IPS-NIHi7 (cell line): ENCODE results near the gene UFSP1.
"Not testable (repeated sequence)": the region's sequence is repeated elsewhere in the genome, so short reads cannot be mapped to it uniquely, and the experiment has no call there.

Source experiments
- DNase-seq: peaks from one replicate; pipeline ENCODE4 v3.0.0; 2012; ENCODE audit warnings: mixed read lengths; ENCODE audit errors: extremely low spot score

UFSP1 gene

DNA sequence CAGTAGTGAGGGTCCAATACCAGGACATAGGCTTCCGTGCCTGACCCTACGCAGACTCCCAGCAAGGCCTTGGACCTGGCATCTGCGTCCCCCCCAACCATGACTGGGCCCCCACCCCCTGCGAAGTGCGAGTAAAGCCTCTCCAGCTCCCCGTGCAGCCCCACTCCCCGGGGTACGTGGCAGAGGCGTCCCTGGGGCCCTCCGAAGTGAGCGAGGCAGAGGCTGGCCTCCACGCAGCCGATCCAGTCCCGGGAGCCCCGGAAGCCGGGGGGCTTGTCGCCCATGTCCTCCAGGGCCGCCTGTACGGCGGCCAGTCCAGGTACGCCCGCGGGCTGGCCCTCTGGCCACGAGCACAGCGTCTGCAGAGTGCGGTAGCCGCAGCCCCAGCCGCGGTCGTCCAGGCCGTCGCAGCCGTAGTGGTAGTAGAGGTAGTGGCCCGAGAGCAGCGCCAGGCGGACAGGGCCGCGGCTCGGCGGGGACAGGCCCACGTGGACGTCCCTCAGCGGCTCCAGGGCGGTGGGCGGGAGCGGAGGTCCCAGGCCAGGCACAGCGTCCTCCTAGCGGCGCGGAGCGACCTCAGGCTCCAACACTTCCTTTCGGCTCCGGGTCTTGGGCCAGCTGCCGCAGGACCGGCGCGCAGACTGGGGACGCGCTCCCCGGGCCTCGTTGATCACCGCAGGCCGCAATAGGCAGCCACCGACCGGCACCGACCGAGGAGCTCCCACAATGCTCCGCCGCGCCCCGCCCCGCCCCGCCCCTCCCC is at the start of gene UFSP1:
UFSP1 (minus strand) TSS at position 728 of the 763 bp plus-strand sequence; CDS start at position 284, 444 bp downstream.
- DNase-seq: no peak

- DNase-seq: not testable (repeated sequence)
Observed at GRCh38 chr7:100936167-100936566, 46.7 kb upstream of the UFSP1 start.

DNA sequence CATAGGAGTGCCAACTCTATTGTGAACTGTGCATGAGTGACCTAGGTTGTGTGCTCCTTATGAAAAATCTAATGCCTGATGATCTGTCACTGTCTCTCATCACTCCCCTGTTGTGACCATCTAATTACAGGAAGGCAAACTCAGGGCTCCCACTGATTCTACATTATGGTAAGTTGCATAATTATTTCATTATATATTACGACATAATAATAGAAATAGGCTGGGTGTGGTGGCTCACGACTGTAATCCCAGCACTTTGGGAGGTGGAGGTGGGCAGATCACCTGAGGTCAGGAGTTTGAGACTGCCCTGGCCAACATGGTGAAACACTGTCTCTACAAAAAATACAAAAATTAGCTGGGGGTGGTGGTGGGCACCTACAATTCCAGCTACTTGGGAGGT is 45.9 kb upstream of the UFSP1 start:
- not testable (repeated sequence) for DNase-seq

GRCh38 chr7:100933734-100934133 is 44.2 kb upstream of the UFSP1 start:
- DNase-seq: peak; percentile 44

- no peak for DNase-seq
Observed at GRCh38 chr7:100929808-100930174, 40.3 kb upstream of the UFSP1 start.

GRCh38 chr7:100923616-100924015 is 34.1 kb upstream of the UFSP1 start:
- DNase-seq: not testable (repeated sequence)

DNA sequence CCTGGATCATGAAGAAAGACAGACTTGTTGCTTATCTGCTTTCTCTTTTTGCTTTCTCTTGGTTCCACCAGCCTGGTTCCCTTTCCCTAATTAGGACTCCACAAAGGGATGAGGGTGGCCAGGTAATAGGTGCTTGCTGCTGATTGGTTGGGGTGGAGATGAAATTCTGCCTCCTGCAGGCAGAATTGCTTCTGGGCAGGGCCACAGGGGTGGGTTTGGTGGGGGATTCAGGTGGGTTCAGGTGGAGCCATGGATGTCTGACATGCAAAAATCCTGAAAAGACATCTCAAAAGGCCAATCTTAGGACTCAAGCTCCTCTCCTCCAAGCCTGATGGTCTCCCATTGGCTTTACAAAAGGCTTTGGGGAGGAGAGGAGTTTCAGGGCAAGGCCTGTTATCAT is 31.5 kb upstream of the UFSP1 start:
- no peak for DNase-seq

DNA sequence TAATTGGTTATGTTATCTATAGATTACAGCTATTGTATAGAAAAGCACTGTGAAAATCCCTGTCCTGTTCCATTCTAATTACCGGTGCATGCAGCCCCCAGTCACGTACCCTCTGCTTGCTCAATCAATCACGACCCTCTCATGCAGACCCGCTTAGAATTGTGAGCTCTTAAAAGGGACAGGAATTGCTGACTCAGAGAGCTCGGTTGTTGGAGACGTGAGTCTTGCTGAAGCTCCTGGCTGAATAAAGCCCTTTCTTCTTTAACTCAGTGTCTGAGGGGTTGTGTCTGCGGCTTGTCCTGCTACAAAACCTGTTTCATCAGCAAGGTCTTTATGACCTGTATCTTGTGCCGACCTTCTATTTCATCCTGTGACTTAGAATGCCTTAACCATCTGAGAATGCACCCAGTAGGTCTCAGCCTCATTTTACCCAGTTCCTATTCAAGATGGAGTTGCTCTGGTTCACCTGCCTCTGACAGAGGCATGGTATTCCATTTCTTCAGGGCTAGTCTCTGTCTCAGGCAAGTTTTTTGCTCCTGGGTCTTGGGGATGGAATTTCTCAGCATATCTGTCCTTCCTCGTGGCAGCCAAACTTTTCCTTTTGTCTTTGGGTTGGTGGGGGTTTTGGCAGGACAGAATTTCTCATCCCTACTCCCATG is 30.4 kb upstream of the UFSP1 start:
- DNase-seq: not testable (repeated sequence)

DNA sequence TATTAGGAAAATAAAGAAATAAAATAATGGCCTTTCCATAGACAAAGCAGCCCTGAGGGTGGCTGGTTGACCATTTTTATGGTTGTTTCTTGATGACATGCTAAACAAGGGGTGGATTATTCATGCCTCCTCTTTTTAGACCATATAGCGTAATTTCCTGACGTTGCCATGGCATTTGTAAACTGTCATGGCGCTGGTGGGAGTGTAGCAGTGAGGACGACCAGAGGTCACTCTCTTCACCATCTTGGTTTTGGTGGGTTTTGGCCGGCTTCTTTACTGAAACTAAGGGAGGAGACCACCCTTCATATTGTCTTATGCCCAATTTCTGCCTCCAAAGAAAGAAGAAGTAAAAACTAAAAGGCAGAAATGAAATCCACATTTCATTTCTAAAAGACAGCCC is 29.8 kb upstream of the UFSP1 start:
- not testable (repeated sequence) for DNase-seq

- DNase-seq: no peak
Observed at GRCh38 chr7:100914879-100915447, 25.4 kb upstream of the UFSP1 start.

- no peak for DNase-seq
Observed at GRCh38 chr7:100914208-100914878, 24.8 kb upstream of the UFSP1 start.

GRCh38 chr7:100911484-100911883 is 22.0 kb upstream of the UFSP1 start:
- DNase-seq: no peak

GRCh38 chr7:100910443-100910842 is 20.9 kb upstream of the UFSP1 start:
- not testable (repeated sequence) for DNase-seq

GRCh38 chr7:100908512-100908911 is 19.0 kb upstream of the UFSP1 start:
- no peak for DNase-seq

DNA sequence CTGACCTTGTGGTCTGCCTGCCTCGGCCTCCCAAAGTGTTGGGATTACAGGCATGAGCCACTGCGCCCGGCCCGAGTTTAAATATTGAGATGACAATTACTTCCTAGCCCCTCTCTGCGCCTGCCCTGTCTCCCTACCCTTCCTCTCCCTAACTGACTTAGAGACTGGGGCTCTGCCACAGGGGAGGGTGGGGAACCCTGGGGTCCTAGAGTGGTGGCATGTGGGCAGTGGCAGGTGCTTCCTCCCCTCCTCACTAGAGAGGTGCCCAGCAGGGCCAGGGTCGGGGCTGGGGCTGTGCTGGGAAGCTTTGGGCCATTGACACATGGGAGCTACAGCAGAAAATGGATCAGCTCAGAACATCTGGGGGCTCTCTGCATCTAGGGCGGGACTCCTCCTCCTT is 13.1 kb upstream of the UFSP1 start:
- no peak for DNase-seq

DNA sequence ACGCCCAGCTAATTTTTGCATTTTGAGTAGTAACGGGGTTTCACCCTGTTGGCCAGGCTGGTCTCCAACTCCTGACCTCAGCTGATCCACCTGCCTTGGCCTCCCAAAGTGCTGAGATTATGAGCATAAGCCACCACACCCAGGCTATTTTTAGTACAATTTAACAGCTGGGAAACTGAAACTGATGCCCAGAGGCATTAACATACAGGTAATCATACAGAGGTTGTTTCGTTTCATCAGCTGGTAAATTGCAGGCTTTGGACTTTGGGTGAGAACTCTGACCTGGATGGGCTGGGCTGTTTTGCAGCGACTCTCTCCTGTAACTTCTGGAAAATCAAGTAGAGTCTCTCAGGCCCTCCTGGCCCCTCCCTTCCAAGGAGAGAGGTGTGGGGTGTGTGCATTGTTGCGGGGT is 12.4 kb upstream of the UFSP1 start:
- DNase-seq: no peak

DNA sequence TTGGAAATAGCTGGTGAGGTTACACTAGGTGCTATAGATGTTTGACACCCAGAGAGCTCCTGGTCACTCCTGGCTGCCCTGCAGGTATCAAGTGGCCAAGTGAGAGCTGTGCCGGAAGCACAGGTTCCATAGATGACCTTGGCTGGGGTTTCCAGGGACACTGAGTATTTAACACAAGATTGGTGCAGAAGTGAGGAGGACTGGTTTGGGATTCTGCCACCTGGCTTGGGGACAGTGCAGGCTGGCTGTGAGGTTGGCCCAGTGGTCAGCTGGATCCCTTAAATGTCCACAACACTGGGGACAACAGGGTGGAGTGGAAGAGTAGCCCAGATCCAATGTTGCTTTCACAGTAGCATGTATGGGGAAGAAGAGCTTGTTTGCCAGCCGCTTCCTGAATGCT is 11.5 kb upstream of the UFSP1 start:
- no peak for DNase-seq

DNA sequence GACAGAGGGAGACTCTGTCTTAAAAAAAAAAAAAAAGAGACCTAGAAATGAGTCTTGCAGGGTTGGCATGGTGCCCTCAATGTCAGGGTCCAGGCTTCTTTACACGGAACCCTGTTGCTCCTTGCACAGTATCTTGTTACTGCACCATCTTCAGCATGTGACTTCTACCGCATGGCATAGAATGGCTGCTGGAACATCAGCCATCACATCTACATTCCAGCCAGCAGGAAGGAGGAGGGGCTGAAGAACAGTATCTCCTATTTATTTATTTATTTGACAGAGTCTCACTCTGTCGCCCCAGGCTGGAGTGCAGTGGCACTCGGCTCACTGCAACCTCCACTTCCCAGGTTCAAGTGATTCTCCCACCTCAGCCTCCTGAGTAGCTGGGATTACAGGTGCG is 9.9 kb upstream of the UFSP1 start:
- DNase-seq: no peak

GRCh38 chr7:100897772-100898454 is 8.4 kb upstream of the UFSP1 start:
- no peak for DNase-seq

DNA sequence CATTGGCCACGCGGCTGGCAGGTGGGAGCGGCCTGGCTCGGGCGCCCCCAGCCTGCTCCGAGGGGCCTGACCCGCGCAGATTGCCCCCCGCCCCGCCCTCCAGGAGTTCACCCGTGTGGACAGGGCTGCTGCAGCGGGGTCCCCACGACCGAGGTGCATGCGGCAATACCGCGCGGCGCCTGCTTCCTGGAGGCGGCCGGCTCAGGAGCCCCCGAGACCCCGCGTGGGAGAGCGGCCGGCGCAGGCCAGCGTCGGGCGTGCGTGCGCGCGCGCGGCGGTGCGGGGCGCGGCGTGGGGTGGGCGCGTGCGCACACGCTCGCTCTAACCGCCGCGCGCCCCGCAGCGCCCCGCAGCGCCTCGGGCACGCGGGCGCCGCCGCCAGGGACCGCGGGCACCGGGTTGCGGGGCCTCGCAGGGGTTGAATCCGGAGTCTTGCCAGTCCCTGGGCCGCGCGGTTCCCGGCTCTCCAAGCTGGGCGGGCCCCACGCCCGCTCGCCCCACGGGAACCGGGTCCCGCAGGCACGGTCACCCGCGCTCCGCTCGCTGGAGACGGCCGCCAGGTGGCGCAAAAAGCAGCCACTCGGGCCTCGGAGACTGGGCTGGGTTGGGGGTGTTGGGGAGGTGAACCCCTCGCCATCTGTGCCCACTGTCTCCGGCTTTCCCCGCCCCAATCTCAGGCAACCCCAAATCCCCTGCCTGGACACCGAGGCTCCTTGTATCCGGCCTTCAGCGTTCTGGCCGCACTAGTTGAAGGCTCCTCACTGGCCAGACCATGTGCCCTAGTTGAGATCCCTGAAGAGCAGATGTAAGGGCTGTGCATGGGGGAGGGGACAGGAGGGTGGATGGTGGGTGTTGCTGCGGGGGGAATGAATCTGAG is 7.5 kb upstream of the UFSP1 start:
- DNase-seq: no peak
